A204.1 (cell line): Measurements from ENCODE around the gene FLACC1.
"Not testable (repeated sequence)": the region's sequence is repeated elsewhere in the genome, so short reads cannot be mapped to it uniquely, and the experiment has no call there.

Source experiments
- FAIRE-seq: peaks from 2 replicates; lab custom pipeline; 2012; peaks lifted over from hg19 to GRCh38; lab: Jason Lieb, UNC

Gene FLACC1

DNA sequence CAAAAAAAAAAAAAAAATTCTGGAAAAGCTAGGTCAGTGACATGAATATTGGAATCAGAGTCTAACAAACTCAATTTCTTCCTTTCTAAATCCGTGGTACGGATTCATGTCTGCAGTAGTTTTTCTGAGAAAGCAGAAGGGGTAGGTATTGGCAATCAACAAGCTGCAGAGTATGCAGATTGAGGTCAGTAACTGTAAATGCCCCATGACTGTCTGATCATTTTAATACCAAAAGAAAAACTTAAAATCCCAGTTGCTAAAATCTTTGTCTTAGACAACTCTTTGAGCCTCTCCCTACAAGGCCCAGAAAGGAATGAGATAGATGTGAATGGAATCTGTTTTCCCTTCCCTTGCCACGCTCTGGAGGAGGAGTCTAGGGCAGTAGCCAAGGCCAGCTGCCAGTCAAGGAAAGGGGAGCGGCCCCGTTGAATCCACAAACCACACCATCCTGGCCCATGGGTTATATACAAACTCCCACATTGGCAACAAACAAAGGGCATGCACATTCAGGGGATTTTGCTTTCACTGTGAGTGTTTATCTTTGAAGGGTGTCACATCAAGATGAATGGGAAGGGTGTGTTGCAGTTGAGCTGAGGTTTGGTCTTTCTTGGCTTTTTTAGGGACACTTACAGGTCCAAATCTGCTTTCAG lies 102.9 kb downstream of the FLACC1 start:
- no peak for FAIRE-seq

DNA sequence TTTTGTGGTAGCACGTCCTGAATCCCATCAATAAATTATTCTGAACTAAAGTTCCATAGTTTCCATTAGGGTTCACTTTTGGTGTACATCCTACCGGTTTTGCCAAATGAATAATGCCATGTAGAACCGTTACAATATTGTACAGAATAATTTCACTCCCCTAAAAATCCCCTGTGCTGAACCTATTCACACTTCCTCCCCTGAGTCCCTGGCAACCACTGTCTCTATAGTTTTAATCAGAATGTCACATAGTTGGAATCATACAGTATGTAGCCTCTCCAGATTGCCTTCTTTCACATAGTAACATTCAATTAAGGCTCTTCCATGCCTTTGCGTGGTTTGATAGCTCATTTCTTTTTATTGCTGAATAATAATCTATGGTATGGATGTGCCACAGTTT lies 106.4 kb downstream of the FLACC1 start:
- no peak for FAIRE-seq

- FAIRE-seq: no peak
Measured at GRCh38 chr2:201249889-201250288, 107.3 kb downstream of the FLACC1 start.

DNA sequence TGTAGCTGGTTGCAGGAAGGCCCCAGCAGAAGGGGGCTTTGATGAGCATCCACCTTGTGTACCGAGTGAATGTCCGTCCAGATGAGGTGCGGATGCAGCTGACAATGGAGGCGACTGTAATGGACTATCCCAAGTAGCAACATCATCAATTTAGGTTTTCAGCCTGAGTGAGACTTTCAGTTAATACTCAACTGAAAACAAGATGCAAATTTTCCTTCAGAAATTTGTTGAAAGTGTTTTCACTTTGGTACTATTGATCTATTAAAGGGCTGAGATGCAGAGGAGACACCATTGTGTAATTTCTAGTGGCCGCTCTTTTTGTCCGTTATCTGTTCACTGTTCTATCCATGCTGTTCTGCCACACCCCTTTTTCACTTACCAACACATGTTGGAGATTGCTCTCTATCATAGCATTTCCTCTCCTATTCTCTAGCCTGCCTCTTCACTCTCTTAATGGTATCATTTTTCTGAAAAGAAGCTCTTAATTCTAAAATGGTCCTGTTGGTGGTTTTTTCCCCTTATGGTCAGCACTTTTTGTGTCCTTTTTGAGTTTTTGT lies 108.8 kb downstream of the FLACC1 start:
- no peak for FAIRE-seq

GRCh38 chr2:201246280-201246679 lies 110.9 kb downstream of the FLACC1 start:
- no peak for FAIRE-seq

- no peak for FAIRE-seq
Measured at GRCh38 chr2:201244829-201245228, 112.3 kb downstream of the FLACC1 start.

DNA sequence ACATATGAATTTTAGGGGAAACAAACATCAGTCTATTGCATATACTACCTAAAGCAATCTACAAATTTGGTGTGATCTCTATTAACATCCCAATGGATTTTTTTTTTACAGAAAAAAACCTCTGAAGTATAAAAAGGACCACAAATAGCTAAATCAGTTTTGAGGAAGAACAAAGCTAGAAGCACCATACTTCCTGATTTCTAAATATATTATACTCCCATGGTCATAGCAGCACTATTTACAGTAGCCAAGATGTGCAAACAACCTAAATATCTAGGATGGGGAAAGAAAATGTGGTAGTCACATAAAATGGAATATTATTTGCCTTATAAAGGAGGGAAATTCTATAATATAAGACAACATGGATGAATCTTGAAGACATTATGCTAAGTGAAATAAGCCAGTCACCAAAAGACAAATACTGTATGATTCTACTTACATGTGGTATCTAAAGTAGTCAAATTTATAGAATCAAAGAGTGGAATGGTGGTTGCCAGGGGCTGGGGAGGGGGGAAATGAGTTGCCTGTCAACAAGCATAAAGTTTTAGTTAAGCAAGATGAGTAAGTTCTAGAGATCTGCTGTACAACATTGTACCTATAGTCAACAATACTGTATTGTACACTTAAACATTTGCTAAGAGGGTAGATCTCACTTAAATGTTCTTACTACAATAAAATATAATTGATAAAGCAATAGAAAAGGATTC lies 114.4 kb downstream of the FLACC1 start:
- FAIRE-seq: no peak

- not testable (repeated sequence) for FAIRE-seq
Measured at GRCh38 chr2:201239167-201239935, 117.8 kb downstream of the FLACC1 start.
